HAP-1 (cell line): Measurements from ENCODE around the gene JAKMIP2.

ENCODE experiments used
- DNase-seq, 2 experiments: peaks; one replicate each; pipeline ENCODE4 v3.0.0-alpha.2; 2016 to 2020; ENCODE audit warnings: low spot score in 2 of 2
- H3K27me3 ChIP-seq: fragments of 250-450 bp; sonication (Bioruptor Pico); 2 replicates; pipeline ENCODE4 v1.5.1; 2020; ENCODE audit warnings: low read depth, mild to moderate bottlenecking, moderate library complexity
- H3K36me3 ChIP-seq: fragments of 250-450 bp; sonication (Bioruptor Pico); replicated peaks from 2 replicates; pipeline ENCODE4 v1.5.1; 2020; ENCODE audit warnings: mild to moderate bottlenecking
- H3K4me1 ChIP-seq: fragments of 250-450 bp; sonication (Bioruptor Pico); 2 replicates; pipeline ENCODE4 v1.5.1; 2020; ENCODE audit warnings: mild to moderate bottlenecking
- H3K4me3 ChIP-seq: fragments of 250-450 bp; sonication (Bioruptor Pico); 2 replicates; pipeline ENCODE4 v1.5.1; 2020; ENCODE audit warnings: mild to moderate bottlenecking, moderate library complexity
- H3K9me3 ChIP-seq: fragments of 250-450 bp; sonication (Bioruptor Pico); 2 replicates; pipeline ENCODE4 v1.5.1; 2020; ENCODE audit warnings: mild to moderate bottlenecking, moderate library complexity
- in situ Hi-C: fragments of 300-500 bp; cut with MboI; formaldehyde crosslinking; loops from 3 replicates; pipeline ENCODE4 v1.14.3; 2020; ENCODE audit warnings: low sequenced_read_pairs, inconsistent platforms, mixed read lengths

Gene JAKMIP2

DNA sequence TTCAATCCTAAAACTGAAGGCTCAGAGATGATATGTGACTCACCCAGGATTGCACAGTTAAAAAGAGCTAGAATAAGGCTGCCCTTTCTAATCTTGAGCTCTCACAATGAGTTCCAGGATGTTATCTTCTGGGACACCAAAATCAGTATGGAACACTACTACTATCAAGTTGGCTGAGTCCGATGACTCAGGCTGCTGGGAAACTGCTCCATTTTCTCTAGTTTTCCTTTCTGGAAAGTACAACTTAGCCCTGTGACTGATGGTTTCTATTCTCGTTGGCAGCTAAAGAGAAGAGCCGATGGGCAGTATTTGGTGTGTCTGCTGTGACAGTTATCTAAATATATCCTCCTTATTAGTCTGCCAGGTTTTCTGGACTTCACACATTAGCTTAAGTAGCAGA is 234.8 kb downstream of the JAKMIP2 start:
- H3K4me1 ChIP-seq, result no peaks in the 10 kb centered on the region
- no peak for DNase-seq
- H3K27me3 ChIP-seq, result peaks cover 4% of the 10 kb centered on the region; the same call in 1 of the 2 replicates
- no peaks in the 10 kb centered on the region; the same call in 1 of the 2 replicates for H3K9me3 ChIP-seq
- in situ Hi-C loops, result no loop called here
- H3K4me3 ChIP-seq, result no peak overlapping the region
- no peaks in the 10 kb centered on the region for H3K36me3 ChIP-seq

- H3K36me3 ChIP-seq, result no peaks in the 10 kb centered on the region
- H3K9me3 ChIP-seq, result no peaks in the 10 kb centered on the region; the same call in 1 of the 2 replicates
Measured at GRCh38 chr5:147544556-147544955, 238.0 kb downstream of the JAKMIP2 start.

DNA sequence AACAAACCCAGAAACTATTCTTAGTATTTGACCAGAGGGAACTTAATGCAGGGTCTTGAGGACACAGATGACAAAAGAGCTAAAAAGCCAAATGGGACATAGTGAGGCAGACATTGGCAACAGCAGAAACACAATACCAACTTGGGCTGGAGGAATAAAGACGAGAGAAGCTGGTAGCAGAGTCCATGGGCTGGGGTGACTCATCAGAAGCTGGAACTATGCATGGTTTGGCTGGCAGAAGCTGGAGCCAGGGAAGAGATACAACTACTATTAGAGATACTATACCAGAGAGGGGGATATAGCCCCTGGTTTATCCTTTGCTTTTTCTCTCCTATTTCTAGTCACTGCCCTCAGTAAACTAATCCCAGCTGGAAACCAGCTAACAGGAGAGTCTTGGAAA is 243.5 kb downstream of the JAKMIP2 start:
- Histone ChIP-seq H3K9me3 (no peaks in the 10 kb centered on the region), H3K4me3 (no peak overlapping the region), H3K36me3 (no peaks in the 10 kb centered on the region), H3K27me3 (peaks cover 20% of the 10 kb centered on the region), H3K4me1 (no peaks in the 10 kb centered on the region)
- no peak for DNase-seq
- in situ Hi-C loops, result no loop called here

More at GRCh38 chr5:147544556-147544955, 238.0 kb downstream of the JAKMIP2 start:
- no peak overlapping the region for H3K4me3 ChIP-seq
- peaks cover 6% of the 10 kb centered on the region for H3K27me3 ChIP-seq
- in situ Hi-C loops, result no loop called here
- H3K4me1 ChIP-seq, result no peaks in the 10 kb centered on the region
- no peak for DNase-seq

DNA sequence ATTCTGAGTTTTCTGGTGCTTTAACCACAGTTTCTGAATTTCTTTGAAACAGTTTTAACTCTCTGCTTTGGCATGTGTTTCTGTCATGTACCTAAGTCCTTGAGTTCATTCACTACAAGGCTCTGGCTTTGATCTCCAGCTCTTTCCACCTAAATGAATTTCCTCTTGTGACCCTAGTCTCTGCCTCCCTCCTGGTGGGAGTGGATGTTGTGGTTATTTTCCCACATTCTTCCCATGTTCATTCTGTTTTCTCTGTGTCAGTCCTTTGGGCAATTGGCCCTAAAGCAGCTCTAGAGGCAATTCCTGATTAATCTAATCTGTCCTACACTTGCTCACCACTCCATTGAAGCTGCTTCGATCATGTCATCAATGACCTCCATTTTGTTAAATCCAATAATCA is 244.3 kb downstream of the JAKMIP2 start:
- H3K27me3 ChIP-seq, result peaks cover 22% of the 10 kb centered on the region
- in situ Hi-C loops, result no loop called here
- H3K4me1 ChIP-seq, result no peaks in the 10 kb centered on the region
- H3K4me3 ChIP-seq, result no peak overlapping the region
- no peak for DNase-seq
- H3K9me3 ChIP-seq, result no peaks in the 10 kb centered on the region
- no peaks in the 10 kb centered on the region for H3K36me3 ChIP-seq
